Spleen (tissue), 11 donors: ENCODE data around the gene LY86. TPM values are rescaled to one million over a fixed set of nuclear protein-coding genes. Genes with fewer than 3 reads are reported as not detected.
"Not testable (repeated sequence)": the region's sequence is repeated elsewhere in the genome, so short reads cannot be mapped to it uniquely, and the experiment has no call there.

Source experiments
- DNase-seq: peaks from one replicate; pipeline ENCODE4 v3.0.0-alpha.2; 2020
- H3K27ac ChIP-seq, 8 donors: fragments of 200-600 bp; sonication (generic) in 7 of 8; 1 replicate in 4 of 8; 2 replicates in 4 of 8; pipeline versions ENCODE4 v1.5.0 to v1.8.0; 2016 to 2021; ENCODE audit warnings: inconsistent platforms in 4 of 8, mild to moderate bottlenecking in 4 of 8, moderate library complexity in 1 of 8
- H3K27me3 ChIP-seq, 7 donors: fragments of 200-600 bp; sonication (generic) in 6 of 7; replicated peaks in 1 of 7; 1 replicate in 4 of 7; 2 replicates in 3 of 7; pipeline versions ENCODE4 v1.5.0 to v1.8.0; 2016 to 2021; ENCODE audit warnings: inconsistent platforms in 3 of 7, mild to moderate bottlenecking in 1 of 7
- H3K36me3 ChIP-seq, 6 donors: fragments of 200-600 bp; sonication (generic) in 5 of 6; 1 replicate in 4 of 6; 2 replicates in 2 of 6; pipeline versions ENCODE4 v1.5.0 to v1.8.0; 2016 to 2021; ENCODE audit warnings: inconsistent platforms in 2 of 6
- H3K4me1 ChIP-seq, 6 donors: fragments of 200-600 bp; sonication (generic) in 5 of 6; 1 replicate in 3 of 6; 2 replicates in 3 of 6; pipeline versions ENCODE4 v1.5.0 to v1.8.0; 2016 to 2021; ENCODE audit warnings: inconsistent platforms in 3 of 6
- H3K4me3 ChIP-seq, 8 donors: fragments of 200-600 bp; sonication (generic) in 7 of 8; 1 replicate in 4 of 8; 2 replicates in 4 of 8; pipeline versions ENCODE4 v1.5.0 to v1.8.0; 2016 to 2021; ENCODE audit warnings: inconsistent platforms in 4 of 8, mild to moderate bottlenecking in 4 of 8, moderate library complexity in 2 of 8
- H3K9me3 ChIP-seq, 8 donors: fragments of 200-600 bp; sonication (generic) in 7 of 8; 1 replicate in 4 of 8; 2 replicates in 4 of 8; pipeline versions ENCODE4 v1.5.0 to v1.8.0; 2016 to 2021; ENCODE audit warnings: inconsistent platforms in 4 of 8
- CTCF ChIP-seq, 11 experiments: fragments of 200-600 bp in 7 of 11; fragments of 450-650 bp in 4 of 11; sonication (generic) in 4 of 11; IDR thresholded peaks in 8 of 11; conservative IDR thresholded peaks in 3 of 11; 1 replicate in 7 of 11; 2 replicates in 4 of 11; pipeline versions ENCODE4 v1.4.0 to v1.8.0; 2016 to 2021; ENCODE audit warnings: antibody characterized with exemption in 11 of 11, inconsistent platforms in 4 of 11, mild to moderate bottlenecking in 1 of 11
- POLR2A ChIP-seq, 3 donors: fragments of 450-650 bp; IDR thresholded peaks; one replicate each; pipeline ENCODE4 v1.5.1; 2017; ENCODE audit warnings: antibody characterized with exemption in 3 of 3, mild to moderate bottlenecking in 1 of 3
- POLR2AphosphoS5 ChIP-seq, 3 donors: sonication (generic); formaldehyde crosslinking; IDR thresholded peaks; one replicate each; pipeline ENCODE4 v1.5.1; 2017; ENCODE audit warnings: antibody characterized with exemption in 3 of 3
- WGBS, 5 donors: extraction: QIAGEN DNeasy Blood & Tissue Kit in 3 of 5; methylation state at CpG; one replicate each; pipeline versions ENCODE4 v1.1.5 to v1.1.7; 2013 to 2018; 5-methylcytosine and 5-hydroxymethylcytosine counted together
- intact Hi-C: fragments of 100-400 bp; cut with DNase I; formaldehyde crosslinking; loops from one replicate; pipeline ENCODE4 v1.15.0; 2023; ENCODE audit warnings: low total_unique reads
- polyA plus RNA-seq, 3 donors: library from polyadenylated mRNA; stranded (reverse); fragments of 200-250 nt; gene quantifications; one replicate each; pipeline ENCODE4 v1.2.1, GENCODE V29; 2013
- total RNA-seq, 7 donors: library from RNA; depleted of rRNA in 3 of 7; stranded (reverse); fragments of >200 nt in 3 of 7; fragmentation: NEBNext Ultra II Directional in 4 of 7; extraction: Animal tissue kit (Norgen Biotek cat#: 25700) in 4 of 7; gene quantifications; one replicate each; pipeline versions ENCODE4 v1.1.0 to v1.2.1, GENCODE V29; 2016 to 2021
- donor health status: healthy with polysubstance abuse.
- donor health status: DM: no; HTN: no; CAD: no; lungs with moderate emphysema.
- donor health status: DM: no; HTN: no; CAD: no.
- donor health status: Bipolar disorder and iron deficiency.
- donor health status: healthy.
- donor health status: DM: no; HTN: no; CAD: no.
- donor health status: DM: yes; HTN: yes; CAD: no.

LY86 gene
- total and polyA plus RNA-seq, 10 donors = 31.7 to 145 (median 70.2) TPM

- no peak overlapping the region for H3K27ac ChIP-seq
- WGBS, 5 donors = 76 to 86% (median 83%) methylated on average over 11 of the region's 11 CpGs
- H3K36me3 ChIP-seq = no peaks in the 10 kb centered on the region
- no peaks in the 10 kb centered on the region for H3K9me3 ChIP-seq
- H3K4me3 ChIP-seq = no peak overlapping the region
- intact Hi-C loops = no loop called here
- no peak for DNase-seq
- no peaks in the 10 kb centered on the region for H3K27me3 ChIP-seq
- TF ChIP-seq POLR2A (IDR thresholded peaks at IDR 0.05) (no peak), CTCF (IDR thresholded peaks at IDR 0.05 in 8 of 11, conservative IDR thresholded peaks at IDR 0.05 in 3 of 11) (no peak), POLR2AphosphoS5 (IDR thresholded peaks at IDR 0.05) (no peak)
- H3K4me1 ChIP-seq = peaks cover 0 to 23% (median 11%) of the 10 kb centered on the region in 6 donors
Observed at GRCh38 chr6:6665555-6666243, 77.2 kb downstream of the LY86 start.

- not testable (repeated sequence) for H3K27me3 ChIP-seq, H3K4me1 ChIP-seq, H3K9me3 ChIP-seq, H3K36me3 ChIP-seq, H3K27ac ChIP-seq, DNase-seq, H3K4me3 ChIP-seq
- 84 to 94% (median 92%) methylated on average over 3 of the region's 3 CpGs for WGBS, 5 donors
- intact Hi-C loops = loop anchor here (5.0 kb wide), 1 partner anchor 572 kb away; no protein-coding TSS in a partner anchor
Observed at GRCh38 chr6:6670150-6670549, 81.6 kb downstream of the LY86 start.

- H3K27ac ChIP-seq = no peak overlapping the region
- 61 to 85% (median 67%) methylated on average over 4 of the region's 4 CpGs for WGBS, 5 donors
- H3K9me3 ChIP-seq = no peaks in the 10 kb centered on the region
- TF ChIP-seq POLR2AphosphoS5 (IDR thresholded peaks at IDR 0.05) (no peak), POLR2A (IDR thresholded peaks at IDR 0.05) (no peak), CTCF (IDR thresholded peaks at IDR 0.05 in 8 of 11, conservative IDR thresholded peaks at IDR 0.05 in 3 of 11) (no peak)
- intact Hi-C loops = loop anchor here (5.0 kb wide), 1 partner anchor 567 kb away; no protein-coding TSS in a partner anchor
- DNase-seq = no peak
- no peak overlapping the region for H3K4me3 ChIP-seq
- peaks cover 5 to 36% (median 17%) of the 10 kb centered on the region in 6 donors for H3K4me1 ChIP-seq
- H3K36me3 ChIP-seq = no peaks in the 10 kb centered on the region
- H3K27me3 ChIP-seq = no peaks in the 10 kb centered on the region
Observed at GRCh38 chr6:6674872-6675271, 86.4 kb downstream of the LY86 start.

GRCh38 chr6:6676910-6677441 is 88.5 kb downstream of the LY86 start:
- intact Hi-C loops = no loop called here
- TF ChIP-seq POLR2AphosphoS5 (IDR thresholded peaks at IDR 0.05) (peak in 1 of 3 donors; percentile 40), POLR2A (IDR thresholded peaks at IDR 0.05) (no peak), CTCF (IDR thresholded peaks at IDR 0.05 in 8 of 11, conservative IDR thresholded peaks at IDR 0.05 in 3 of 11) (peak; percentile 85 to 99 (median 97))
- H3K27ac ChIP-seq = peak overlapping the region; percentile 28 to 83 (median 71)

More at GRCh38 chr6:6676910-6677441, 88.5 kb downstream of the LY86 start:
- 9 to 19% (median 17%) methylated on average over 7 of the region's 7 CpGs for WGBS, 5 donors
- Histone ChIP-seq H3K36me3 (no peaks in the 10 kb centered on the region), H3K4me3 (no peak overlapping the region), H3K9me3 (no peaks in the 10 kb centered on the region), H3K27me3 (no peaks in the 10 kb centered on the region), H3K4me1 (peaks cover 5 to 52% (median 24%) of the 10 kb centered on the region in 6 donors)
- DNase-seq = peak; percentile 84
